ENCODE results near the gene DDX41.
A peak's percentile ranks its signal among the peaks of the same experiment; 100 is the strongest.
"Not testable (repeated sequence)": the region's sequence is repeated elsewhere in the genome, so short reads cannot be mapped to it uniquely, and the experiment has no call there.

DDX41 gene

GRCh38 chr5:177490311-177490991, 26.3 kb downstream of the DDX41 start:
- Histone ChIP-seq H3K27ac (peak overlapping the region; percentile 91 to 100), H3K4me3 (peak overlapping the region; percentile 98)
- DNase-seq (ENCODE audit: low spot score), result no peak
- TF ChIP-seq CTCF (IDR thresholded peaks at IDR 0.05), result no peak

GRCh38 chr5:177489119-177489716, 27.5 kb downstream of the DDX41 start:
- peak overlapping the region; percentile 5 to 100 for H3K27ac ChIP-seq
- TF ChIP-seq CTCF (IDR thresholded peaks at IDR 0.05), result no peak
- no peak for DNase-seq (ENCODE audit: low spot score)
- H3K4me3 ChIP-seq, result peak overlapping the region; percentile 20

DNA sequence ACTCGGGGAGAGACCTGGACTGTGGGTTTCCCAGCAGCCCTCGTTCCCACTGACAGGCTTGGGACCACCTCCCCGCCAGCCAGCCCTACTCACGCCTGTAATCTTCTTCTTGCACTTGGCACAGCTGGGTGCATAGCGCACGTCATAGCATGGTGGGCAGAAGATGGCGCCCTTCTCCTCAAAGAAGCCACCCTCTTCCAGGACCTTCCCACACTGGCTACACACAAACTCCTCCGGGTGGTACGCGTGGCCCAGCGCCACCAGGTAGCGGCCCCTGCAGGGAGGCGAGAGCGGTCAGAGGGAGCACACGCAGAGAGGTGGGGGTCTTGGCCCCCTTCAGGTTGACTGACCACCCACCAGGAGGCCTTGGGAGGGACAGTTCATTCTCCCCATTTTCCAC, 28.8 kb downstream of the DDX41 start:
- peak overlapping the region in 1 of 2 donors; percentile 30 for H3K27ac ChIP-seq
- no peak for DNase-seq (ENCODE audit: low spot score)
- TF ChIP-seq CTCF (IDR thresholded peaks at IDR 0.05), result no peak
- H3K4me3 ChIP-seq, result no peak overlapping the region

DNA sequence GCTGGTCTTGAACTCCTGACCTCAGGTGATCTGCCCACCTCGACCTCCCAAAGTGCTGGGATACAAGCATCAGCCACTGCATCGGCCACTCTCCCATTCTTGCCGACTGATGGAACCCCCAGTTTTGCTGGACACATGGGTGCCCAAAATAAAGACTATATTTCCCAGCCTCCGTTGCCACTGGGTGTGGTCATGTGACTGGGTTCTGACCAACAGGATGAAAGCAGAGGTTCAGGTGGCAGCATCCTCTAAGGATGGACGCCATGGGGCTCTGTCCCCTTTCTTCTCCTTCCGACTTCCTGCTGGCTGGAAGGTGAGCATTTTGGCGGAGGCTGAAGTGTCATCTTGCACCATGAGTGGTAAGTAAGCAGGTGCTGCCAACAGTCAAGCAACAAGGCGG, 29.6 kb downstream of the DDX41 start:
- H3K27ac ChIP-seq, result peak overlapping the region in 1 of 2 donors; percentile 30
- no peak overlapping the region for H3K4me3 ChIP-seq
- no peak for DNase-seq (ENCODE audit: low spot score)
- no peak for TF ChIP-seq CTCF (IDR thresholded peaks at IDR 0.05)

DNA sequence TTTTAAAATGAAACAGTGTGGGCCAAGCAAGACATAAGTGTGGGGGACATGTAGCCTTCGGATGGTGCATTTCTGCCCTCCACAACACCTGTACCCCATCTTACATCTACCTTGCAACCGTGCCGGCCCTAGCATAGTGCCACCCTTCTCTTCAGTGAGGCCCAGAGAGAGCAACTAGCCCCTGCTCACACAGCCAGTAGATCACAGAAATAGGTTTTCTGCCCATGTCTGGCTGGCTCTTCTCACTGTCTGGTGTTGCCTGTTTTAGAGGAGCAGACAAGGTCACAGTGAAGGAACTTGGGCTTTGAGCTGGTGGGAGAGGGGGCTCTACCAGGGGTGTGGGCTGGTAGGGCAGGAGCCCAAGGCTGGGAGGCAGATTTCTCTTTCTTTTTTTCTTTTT, 30.5 kb downstream of the DDX41 start:
- no peak for TF ChIP-seq CTCF (IDR thresholded peaks at IDR 0.05)
- no peak for DNase-seq (ENCODE audit: low spot score)
- H3K27ac ChIP-seq, result no peak overlapping the region
- H3K4me3 ChIP-seq, result no peak overlapping the region

DNA sequence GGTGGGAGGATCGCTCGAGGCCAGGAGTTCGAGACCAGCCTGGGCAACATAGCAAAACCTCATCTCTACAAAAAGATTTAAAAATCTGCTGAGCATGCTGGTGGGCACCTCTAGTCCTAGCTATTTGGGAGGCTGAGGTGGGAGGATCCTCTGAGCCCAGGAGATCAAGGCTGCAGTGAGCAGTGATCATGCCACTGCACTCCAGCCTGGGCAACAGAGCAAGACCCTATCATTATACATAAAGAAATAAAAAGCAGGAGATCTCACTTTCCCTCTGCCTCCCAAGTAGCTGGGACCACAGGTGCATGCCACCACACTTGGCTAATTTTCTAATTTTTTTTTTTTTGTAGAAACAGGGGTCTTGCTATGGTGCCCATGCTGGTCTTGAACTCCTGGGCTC, 31.0 kb downstream of the DDX41 start:
- H3K27ac ChIP-seq, result peak overlapping the region in 1 of 2 donors; percentile 74
- not testable (repeated sequence) for H3K4me3 ChIP-seq; DNase-seq (ENCODE audit: low spot score)

DNA sequence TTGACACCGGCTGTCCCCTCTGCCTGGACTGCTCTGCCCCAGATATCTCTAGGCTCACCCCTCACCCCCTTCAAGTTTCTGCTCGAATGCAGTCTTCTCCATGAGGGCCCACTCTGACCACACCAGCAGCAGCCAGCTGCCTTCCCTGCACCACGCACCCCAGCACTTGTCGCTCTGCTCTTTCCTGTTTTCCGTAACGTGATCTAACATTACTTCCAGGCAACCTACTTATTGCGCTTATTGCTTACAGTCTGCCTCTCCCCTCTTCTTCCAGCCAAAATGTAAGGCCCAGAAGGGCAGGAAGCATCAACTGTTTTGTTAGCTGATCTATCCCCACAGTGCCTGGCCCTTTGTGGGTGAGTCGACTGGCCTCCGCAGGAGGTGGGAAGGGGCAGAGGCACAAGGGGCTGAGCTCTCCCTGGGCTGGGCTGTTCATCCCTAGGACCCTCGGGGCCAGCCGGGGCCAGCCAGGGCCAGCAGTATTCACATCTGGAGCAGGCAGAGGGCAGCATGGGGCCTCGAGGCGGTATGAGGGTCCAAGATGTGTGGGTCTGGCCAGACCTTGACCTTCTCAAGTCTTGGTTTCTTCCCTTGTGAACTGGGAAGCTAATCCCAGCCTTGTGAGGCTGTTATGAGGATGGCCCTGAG, 31.7 kb downstream of the DDX41 start:
- no peak for TF ChIP-seq CTCF (IDR thresholded peaks at IDR 0.05)
- peak overlapping the region; percentile 17 to 74 for H3K27ac ChIP-seq
- H3K4me3 ChIP-seq, result no peak overlapping the region
- DNase-seq (ENCODE audit: low spot score), result no peak

All from coronary artery (tissue), 2 donors.